ENCODE data around the gene STAT5B. TPM values are rescaled to one million over a fixed set of nuclear protein-coding genes. Genes with fewer than 3 reads are reported as not detected.
"Not testable (repeated sequence)": the region's sequence is repeated elsewhere in the genome, so short reads cannot be mapped to it uniquely, and the experiment has no call there.

The STAT5B gene
- total and polyA plus RNA-seq, 10 donors = 26.4 to 171 (median 101) TPM

DNA sequence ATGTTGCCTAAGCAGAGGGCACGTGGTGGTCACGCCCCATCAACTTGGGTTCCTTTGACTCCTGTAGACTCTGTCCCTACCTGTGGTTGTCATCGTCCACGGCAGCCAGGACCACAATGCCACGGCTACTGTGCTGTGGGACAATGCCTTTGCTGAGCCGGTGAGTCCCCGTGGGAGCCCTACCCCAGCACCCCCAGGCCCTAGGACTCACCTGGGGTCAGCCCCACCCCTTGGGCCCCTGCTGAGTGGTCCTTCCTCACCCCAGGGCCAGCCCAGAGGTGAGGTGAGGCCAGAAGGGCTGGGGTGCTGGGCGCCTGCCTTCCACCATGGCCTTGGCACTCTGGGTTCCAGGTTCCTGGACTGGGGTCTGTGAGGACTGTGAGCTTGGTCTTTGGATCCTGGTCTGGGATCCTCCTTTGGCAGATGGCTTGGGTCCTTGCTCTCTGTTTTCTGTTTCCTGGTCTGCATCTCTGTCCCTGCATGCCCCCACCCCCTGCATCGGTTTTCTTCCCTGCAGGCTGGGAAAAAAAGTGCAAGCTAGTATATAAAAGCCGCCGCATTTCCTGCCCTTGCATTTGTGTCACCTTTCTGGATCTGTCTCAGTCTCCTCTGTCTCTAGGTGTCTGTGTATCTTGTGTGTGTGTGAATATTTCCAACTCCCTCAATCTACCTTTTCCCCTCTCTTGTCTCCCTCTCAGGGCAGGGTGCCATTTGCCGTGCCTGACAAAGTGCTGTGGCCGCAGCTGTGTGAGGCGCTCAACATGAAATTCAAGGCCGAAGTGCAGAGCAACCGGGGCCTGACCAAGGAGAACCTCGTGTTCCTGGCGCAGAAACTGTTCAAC is 29.6 kb upstream of the STAT5B start:
- TF ChIP-seq POLR2A (IDR thresholded peaks at IDR 0.05) (no peak), POLR2AphosphoS5 (IDR thresholded peaks at IDR 0.05) (peak in 1 of 3 donors; percentile 47)
- H3K4me3 ChIP-seq = no peak overlapping the region
- WGBS, 5 donors = 85 to 94% (median 86%) methylated on average over 13 to 18 of the region's 18 CpGs
- H3K36me3 ChIP-seq = peaks cover 0 to 100% (median 86%) of the 10 kb centered on the region in 6 donors
- H3K4me1 ChIP-seq = peaks cover 0 to 8% (median under 1%) of the 10 kb centered on the region in 6 donors
- no peaks in the 10 kb centered on the region for H3K9me3 ChIP-seq
- no peak overlapping the region for H3K27ac ChIP-seq
- intact Hi-C loops (cut with DNase I; ENCODE audit: low total_unique reads) = no loop called here
- no peaks in the 10 kb centered on the region for H3K27me3 ChIP-seq (replicated peaks in 1 of 7)
- DNase-seq = no peak

DNA sequence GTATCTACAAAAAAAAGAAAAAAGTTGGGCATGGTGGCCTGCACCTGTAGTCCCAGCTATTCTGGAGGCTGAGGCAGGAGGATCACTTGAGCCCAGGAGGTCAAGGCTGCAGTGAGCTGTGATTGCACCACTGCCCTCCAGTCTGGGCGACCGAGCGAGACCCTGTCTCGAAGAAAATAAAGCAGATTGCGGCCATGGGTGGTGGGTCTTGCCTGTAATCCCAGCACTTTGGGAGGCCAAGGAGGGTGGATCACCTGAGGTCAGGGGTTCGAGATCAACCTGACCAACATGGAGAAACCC is 28.8 kb upstream of the STAT5B start:
- intact Hi-C loops (cut with DNase I; ENCODE audit: low total_unique reads); H3K9me3 ChIP-seq; H3K27ac ChIP-seq; H3K4me1 ChIP-seq; DNase-seq; H3K4me3 ChIP-seq; H3K27me3 ChIP-seq (replicated peaks in 1 of 7): not testable (repeated sequence)
- 93 to 97% (median 96%) methylated on average over 6 of the region's 6 CpGs for WGBS, 5 donors
- peaks cover 0 to 100% (median 78%) of the 10 kb centered on the region in 6 donors for H3K36me3 ChIP-seq

DNA sequence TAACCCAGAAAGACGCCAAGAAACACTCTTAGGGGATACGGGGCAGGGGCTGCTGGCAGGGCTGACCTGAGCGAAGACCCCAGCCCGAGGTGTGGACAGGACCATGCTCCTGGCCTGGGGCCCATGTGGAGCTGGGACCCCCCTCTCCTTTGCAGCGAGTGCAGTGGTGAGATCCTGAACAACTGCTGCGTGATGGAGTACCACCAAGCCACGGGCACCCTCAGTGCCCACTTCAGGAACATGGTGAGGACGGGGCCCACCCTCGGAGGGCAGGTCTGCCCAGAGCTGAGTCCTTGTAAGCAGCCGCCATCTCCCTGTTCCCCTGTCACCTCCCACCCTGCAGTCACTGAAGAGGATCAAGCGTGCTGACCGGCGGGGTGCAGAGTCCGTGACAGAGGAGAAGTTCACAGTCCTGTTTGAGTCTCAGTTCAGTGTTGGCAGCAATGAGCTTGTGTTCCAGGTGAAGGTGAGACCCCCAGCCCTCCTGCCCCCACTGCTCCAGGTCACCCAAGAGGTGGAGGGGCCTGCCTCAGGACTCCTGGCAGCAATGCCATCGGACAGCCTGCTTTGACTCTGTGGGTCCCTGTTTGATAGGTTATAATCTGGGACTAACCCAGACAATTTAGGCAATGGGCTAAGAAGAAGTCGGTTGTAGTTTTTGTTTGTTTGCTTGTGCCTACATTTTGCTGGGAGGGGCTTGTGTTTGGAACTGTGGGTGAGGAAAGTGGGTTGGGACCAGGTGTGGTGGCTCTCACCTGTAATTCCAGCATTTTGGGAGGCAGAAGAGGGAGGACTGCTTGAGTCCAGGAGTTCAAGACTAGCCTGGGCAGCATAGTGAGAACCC is 28.2 kb upstream of the STAT5B start:
- H3K4me3 ChIP-seq = no peak overlapping the region

DNA sequence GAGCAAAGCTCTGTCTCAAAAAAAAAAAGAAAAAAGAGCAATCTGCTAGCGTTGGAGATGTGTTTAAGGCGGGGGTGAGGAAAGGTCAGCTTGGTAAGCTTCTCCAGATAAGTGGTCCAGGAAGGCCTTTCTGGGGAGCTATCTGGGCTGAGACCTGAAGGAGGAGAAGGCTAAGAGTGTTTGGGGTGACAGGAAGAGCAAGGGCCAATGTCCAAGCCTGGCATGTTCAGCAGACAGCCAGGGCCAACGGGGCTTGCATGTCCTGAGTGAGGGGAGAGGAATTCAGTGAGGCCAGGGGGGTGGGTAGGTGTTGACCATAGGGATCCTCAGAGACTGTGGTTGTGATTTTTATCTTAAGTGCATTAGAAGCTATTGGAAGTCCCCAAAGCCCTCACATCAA is 27.5 kb upstream of the STAT5B start:
- 78 to 91% (median 88%) methylated on average over 3 of the region's 3 CpGs for WGBS, 5 donors
- DNase-seq = no peak
- H3K36me3 ChIP-seq = peaks cover 0 to 98% (median 78%) of the 10 kb centered on the region in 6 donors
- no peak for TF ChIP-seq POLR2A (IDR thresholded peaks at IDR 0.05)
- TF ChIP-seq, protein P1, sequence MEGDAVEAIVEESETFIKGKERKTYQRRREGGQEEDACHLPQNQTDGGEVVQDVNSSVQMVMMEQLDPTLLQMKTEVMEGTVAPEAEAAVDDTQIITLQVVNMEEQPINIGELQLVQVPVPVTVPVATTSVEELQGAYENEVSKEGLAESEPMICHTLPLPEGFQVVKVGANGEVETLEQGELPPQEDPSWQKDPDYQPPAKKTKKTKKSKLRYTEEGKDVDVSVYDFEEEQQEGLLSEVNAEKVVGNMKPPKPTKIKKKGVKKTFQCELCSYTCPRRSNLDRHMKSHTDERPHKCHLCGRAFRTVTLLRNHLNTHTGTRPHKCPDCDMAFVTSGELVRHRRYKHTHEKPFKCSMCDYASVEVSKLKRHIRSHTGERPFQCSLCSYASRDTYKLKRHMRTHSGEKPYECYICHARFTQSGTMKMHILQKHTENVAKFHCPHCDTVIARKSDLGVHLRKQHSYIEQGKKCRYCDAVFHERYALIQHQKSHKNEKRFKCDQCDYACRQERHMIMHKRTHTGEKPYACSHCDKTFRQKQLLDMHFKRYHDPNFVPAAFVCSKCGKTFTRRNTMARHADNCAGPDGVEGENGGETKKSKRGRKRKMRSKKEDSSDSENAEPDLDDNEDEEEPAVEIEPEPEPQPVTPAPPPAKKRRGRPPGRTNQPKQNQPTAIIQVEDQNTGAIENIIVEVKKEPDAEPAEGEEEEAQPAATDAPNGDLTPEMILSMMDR (IDR thresholded peaks at IDR 0.05 in 8 of 11, conservative IDR thresholded peaks at IDR 0.05 in 3 of 11) = no peak
- TF ChIP-seq POLR2AphosphoS5 (IDR thresholded peaks at IDR 0.05) = no peak
- H3K4me3 ChIP-seq = no peak overlapping the region
- H3K27me3 ChIP-seq (replicated peaks in 1 of 7) = no peaks in the 10 kb centered on the region
- no peak overlapping the region for H3K27ac ChIP-seq
- intact Hi-C loops (cut with DNase I; ENCODE audit: low total_unique reads) = no loop called here
- H3K9me3 ChIP-seq = no peaks in the 10 kb centered on the region
- H3K4me1 ChIP-seq = no peaks in the 10 kb centered on the region

More for the DNA sequence above, 28.2 kb upstream of the STAT5B start:
- DNase-seq = no peak
- Histone ChIP-seq H3K36me3 (peaks cover 0 to 98% (median 77%) of the 10 kb centered on the region in 6 donors), H3K9me3 (no peaks in the 10 kb centered on the region), H3K4me1 (no peaks in the 10 kb centered on the region), H3K27ac (no peak overlapping the region), H3K27me3 (replicated peaks in 1 of 7) (no peaks in the 10 kb centered on the region)
- WGBS, 5 donors = 95 to 98% (median 96%) methylated on average over 4 to 16 of the region's 16 CpGs
- TF ChIP-seq POLR2A (IDR thresholded peaks at IDR 0.05) = no peak
- TF ChIP-seq, protein P1 (IDR thresholded peaks at IDR 0.05 in 8 of 11, conservative IDR thresholded peaks at IDR 0.05 in 3 of 11) = no peak
- peak in 2 of 3 donors; percentile 21 to 59 for TF ChIP-seq POLR2AphosphoS5 (IDR thresholded peaks at IDR 0.05)
- intact Hi-C loops (cut with DNase I; ENCODE audit: low total_unique reads) = no loop called here

DNA sequence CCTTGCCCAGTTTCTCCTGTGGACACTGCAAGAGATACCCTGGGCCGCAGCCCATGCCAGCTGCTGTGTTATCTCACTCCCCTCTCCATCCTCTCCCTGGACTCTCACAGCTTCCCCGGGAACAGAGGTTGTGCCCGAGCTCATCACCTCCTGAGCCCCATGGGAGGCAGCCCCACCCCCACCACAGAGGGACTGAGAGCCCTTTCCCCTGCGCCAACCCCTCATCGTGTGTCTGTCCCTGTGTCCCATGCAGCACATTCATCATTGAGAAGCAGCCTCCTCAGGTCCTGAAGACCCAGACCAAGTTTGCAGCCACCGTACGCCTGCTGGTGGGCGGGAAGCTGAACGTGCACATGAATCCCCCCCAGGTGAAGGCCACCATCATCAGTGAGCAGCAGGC is 24.8 kb upstream of the STAT5B start:
- H3K4me1 ChIP-seq = no peaks in the 10 kb centered on the region
- intact Hi-C loops (cut with DNase I; ENCODE audit: low total_unique reads) = no loop called here
- DNase-seq = no peak
- peaks cover 0 to 98% (median 71%) of the 10 kb centered on the region in 6 donors for H3K36me3 ChIP-seq
- H3K4me3 ChIP-seq = no peak overlapping the region
- H3K27ac ChIP-seq = no peak overlapping the region
- no peak for TF ChIP-seq POLR2AphosphoS5 (IDR thresholded peaks at IDR 0.05)
- TF ChIP-seq, protein P1 (IDR thresholded peaks at IDR 0.05 in 8 of 11, conservative IDR thresholded peaks at IDR 0.05 in 3 of 11) = no peak
- no peak for TF ChIP-seq POLR2A (IDR thresholded peaks at IDR 0.05)
- H3K27me3 ChIP-seq (replicated peaks in 1 of 7) = no peaks in the 10 kb centered on the region
- WGBS, 5 donors = 87 to 97% (median 91%) methylated on average over 7 to 9 of the region's 9 CpGs
- no peaks in the 10 kb centered on the region for H3K9me3 ChIP-seq

DNA sequence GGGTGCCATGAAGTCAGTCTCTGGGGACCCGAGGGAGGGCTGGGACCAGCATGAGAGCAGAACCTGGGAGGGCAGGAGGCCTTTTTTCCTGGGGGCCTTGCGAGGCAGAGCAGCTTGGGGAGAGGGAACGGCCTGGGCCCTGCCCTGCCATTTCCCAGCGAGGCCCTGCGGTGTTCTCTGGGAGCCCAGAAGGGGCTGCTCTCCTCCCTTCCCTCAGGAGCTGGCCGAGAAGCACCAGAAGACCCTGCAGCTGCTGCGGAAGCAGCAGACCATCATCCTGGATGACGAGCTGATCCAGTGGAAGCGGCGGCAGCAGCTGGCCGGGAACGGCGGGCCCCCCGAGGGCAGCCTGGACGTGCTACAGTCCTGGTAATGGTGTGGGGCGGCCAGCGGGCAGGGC is 23.7 kb upstream of the STAT5B start:
- H3K9me3 ChIP-seq; DNase-seq; H3K4me3 ChIP-seq; H3K27ac ChIP-seq; H3K4me1 ChIP-seq; intact Hi-C loops (cut with DNase I; ENCODE audit: low total_unique reads); H3K27me3 ChIP-seq (replicated peaks in 1 of 7): not testable (repeated sequence)
- 100% methylated on average over 1 to 2 of the region's 17 CpGs; no CpG with 5 or more reads in 3 of the 5 donors for WGBS, 5 donors
- H3K36me3 ChIP-seq = peaks cover 0 to 98% (median 69%) of the 10 kb centered on the region in 6 donors

DNA sequence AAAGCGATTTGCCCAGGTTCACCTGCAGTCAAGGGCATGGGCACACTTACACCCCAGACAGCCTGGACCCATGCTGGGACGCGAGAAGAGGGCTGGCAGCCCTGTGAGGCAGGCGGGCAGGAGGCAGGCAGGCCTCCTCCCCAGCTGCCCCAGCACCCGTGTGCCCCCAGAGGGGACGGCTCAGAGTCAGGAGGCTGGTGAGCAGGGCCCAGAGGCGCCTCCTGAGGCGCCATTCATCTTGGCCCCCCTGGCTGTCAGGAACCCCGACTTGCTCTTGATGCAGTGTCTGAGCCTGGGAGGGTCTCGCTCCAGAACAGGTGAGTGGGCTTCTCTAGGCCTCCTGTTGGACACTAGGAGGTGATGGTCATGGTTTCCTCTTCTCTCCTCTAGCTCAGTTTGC is 23.2 kb upstream of the STAT5B start:
- H3K4me3 ChIP-seq; H3K27me3 ChIP-seq (replicated peaks in 1 of 7); H3K9me3 ChIP-seq; intact Hi-C loops (cut with DNase I; ENCODE audit: low total_unique reads); H3K4me1 ChIP-seq; DNase-seq; H3K27ac ChIP-seq: not testable (repeated sequence)
- H3K36me3 ChIP-seq = peaks cover 0 to 98% (median 66%) of the 10 kb centered on the region in 6 donors
- 94 to 97% (median 96%) methylated on average over 7 to 10 of the region's 10 CpGs for WGBS, 5 donors
